Osteoblast (primary cell): Measurements from ENCODE around the gene PPM1L. TPM values are rescaled to one million over a fixed set of nuclear protein-coding genes. Genes with fewer than 3 reads are reported as not detected.

Experiments
- DNase-seq: peaks from one replicate; pipeline ENCODE4 v3.0.0; 2011; ENCODE audit warnings: low spot score, mixed read lengths; ENCODE audit not compliant: insufficient read length; ENCODE audit errors: missing footprints
- H2AFZ ChIP-seq: 2 replicates; pipeline ENCODE4 v1.6.0; 2011; ENCODE audit warnings: mild to moderate bottlenecking, low read length
- H3K27ac ChIP-seq: 2 replicates; pipeline ENCODE4 v1.5.1; 2011; ENCODE audit warnings: mild to moderate bottlenecking, low read depth, low read length, moderate library complexity
- H3K27me3 ChIP-seq: 2 replicates; pipeline ENCODE4 v1.6.0; 2012; ENCODE audit warnings: mild to moderate bottlenecking, control low read depth, inconsistent platforms, low read length, moderate library complexity; ENCODE audit not compliant: insufficient read depth
- H3K36me3 ChIP-seq: 2 replicates; pipeline ENCODE4 v1.5.1; 2011; ENCODE audit warnings: mild to moderate bottlenecking, low read length, control low read depth, moderate library complexity; ENCODE audit not compliant: insufficient read depth
- H3K4me1 ChIP-seq: 2 replicates; pipeline ENCODE4 v1.5.1; 2011; ENCODE audit warnings: mild to moderate bottlenecking, low read length, control low read depth, moderate library complexity; ENCODE audit not compliant: insufficient read depth
- H3K4me2 ChIP-seq: 2 replicates; pipeline ENCODE4 v1.6.0; 2011; ENCODE audit warnings: mild to moderate bottlenecking, low read length; ENCODE audit not compliant: insufficient read depth
- H3K4me3 ChIP-seq: fragments of 200-600 bp; sonication (generic); 3 replicates; pipeline ENCODE4 v1.5.1; 2012; ENCODE audit warnings: mild to moderate bottlenecking, low read length, inconsistent platforms; ENCODE audit not compliant: insufficient read depth
- H3K79me2 ChIP-seq: 2 replicates; pipeline ENCODE4 v1.6.0; 2012; ENCODE audit warnings: mild to moderate bottlenecking, low read length, control low read depth, inconsistent platforms; ENCODE audit not compliant: insufficient read depth
- H3K9me3 ChIP-seq: 2 replicates; pipeline ENCODE4 v1.5.1; 2011; ENCODE audit warnings: low read depth, low read length, control low read depth
- H4K20me1 ChIP-seq: 2 replicates; pipeline ENCODE4 v1.6.0; 2012; ENCODE audit warnings: mild to moderate bottlenecking, low read length, control low read depth; ENCODE audit not compliant: insufficient read depth
- CTCF ChIP-seq: IDR thresholded peaks from 2 replicates; pipeline ENCODE4 v1.5.1; 2011; ENCODE audit warnings: mild to moderate bottlenecking, low read depth, low read length, moderate library complexity; ENCODE audit errors: extremely low read depth
- total RNA-seq: library from RNA; depleted of rRNA; stranded (reverse); fragments of >200 nt; gene quantifications from 2 replicates; pipeline ENCODE4 v1.2.3, GENCODE V29; 2012

PPM1L gene
- total RNA-seq, 1 donor, result 4.3 TPM

GRCh38 chr3:161014843-161015749 lies 259.1 kb downstream of the PPM1L start:
- TF ChIP-seq CTCF, result no peak
- no peaks in the 10 kb centered on the region for H4K20me1 ChIP-seq
- no peak overlapping the region for H3K4me2 ChIP-seq

GRCh38 chr3:161016417-161017313 lies 260.6 kb downstream of the PPM1L start:
- Histone ChIP-seq H3K4me3 (no peak overlapping the region), H3K27me3 (no peaks in the 10 kb centered on the region), H3K36me3 (no peaks in the 10 kb centered on the region), H3K4me1 (no peaks in the 10 kb centered on the region), H3K4me2 (no peak overlapping the region), H3K27ac (no peak overlapping the region), H3K9me3 (no peaks in the 10 kb centered on the region), H4K20me1 (no peaks in the 10 kb centered on the region), H3K79me2 (no peaks in the 10 kb centered on the region), H2AFZ (no peak overlapping the region)
- DNase-seq, result no peak
- TF ChIP-seq CTCF, result no peak

More at GRCh38 chr3:161014843-161015749, 259.1 kb downstream of the PPM1L start:
- H3K27ac ChIP-seq, result no peak overlapping the region
- no peaks in the 10 kb centered on the region for H3K4me1 ChIP-seq
- no peaks in the 10 kb centered on the region for H3K9me3 ChIP-seq
- no peak overlapping the region for H2AFZ ChIP-seq
- DNase-seq, result no peak
- no peaks in the 10 kb centered on the region for H3K27me3 ChIP-seq
- H3K4me3 ChIP-seq, result no peak overlapping the region
- H3K79me2 ChIP-seq, result no peaks in the 10 kb centered on the region
- H3K36me3 ChIP-seq, result no peaks in the 10 kb centered on the region

GRCh38 chr3:161017971-161018370 lies 261.9 kb downstream of the PPM1L start:
- Histone ChIP-seq H3K4me1 (no peaks in the 10 kb centered on the region), H3K9me3 (no peaks in the 10 kb centered on the region), H3K4me3 (no peak overlapping the region), H3K4me2 (no peak overlapping the region), H3K27ac (no peak overlapping the region), H3K36me3 (no peaks in the 10 kb centered on the region), H2AFZ (no peak overlapping the region), H3K79me2 (no peaks in the 10 kb centered on the region), H4K20me1 (no peaks in the 10 kb centered on the region), H3K27me3 (no peaks in the 10 kb centered on the region)
- DNase-seq, result no peak
- no peak for TF ChIP-seq CTCF

- no peak overlapping the region for H3K4me2 ChIP-seq
- no peaks in the 10 kb centered on the region for H4K20me1 ChIP-seq
- no peak overlapping the region for H3K27ac ChIP-seq
- no peaks in the 10 kb centered on the region for H3K27me3 ChIP-seq
- no peak overlapping the region for H2AFZ ChIP-seq
- no peaks in the 10 kb centered on the region for H3K79me2 ChIP-seq
- H3K9me3 ChIP-seq, result no peaks in the 10 kb centered on the region
- H3K4me1 ChIP-seq, result no peaks in the 10 kb centered on the region
- DNase-seq, result no peak
- H3K36me3 ChIP-seq, result no peaks in the 10 kb centered on the region
- no peak for TF ChIP-seq CTCF
- H3K4me3 ChIP-seq, result no peak overlapping the region
Observed at GRCh38 chr3:161020256-161020655, 264.2 kb downstream of the PPM1L start.
